Ovary (tissue), 3 donors: ENCODE results near the gene USP24.

Source experiments
- CTCF ChIP-seq, 3 donors: fragments of 450-650 bp in 2 of 3; fragments of 200-600 bp in 1 of 3; IDR thresholded peaks; one replicate each; pipeline versions ENCODE4 v1.5.1 to v1.8.0; 2016 to 2022; ENCODE audit warnings: antibody characterized with exemption in 3 of 3, mild to moderate bottlenecking in 1 of 3
- POLR2A ChIP-seq: fragments of 450-650 bp; IDR thresholded peaks from one replicate; pipeline ENCODE4 v1.6.1; 2017; ENCODE audit warnings: antibody characterized with exemption, mild to moderate bottlenecking, moderate library complexity
- donor health status: DM: no; HTN: no; CAD: no.

- no peak for TF ChIP-seq CTCF (IDR thresholded peaks at IDR 0.05)
- no peak for TF ChIP-seq POLR2A
These were observed 108.1 kb downstream of the USP24 start for GRCh38 chr1:55107101-55107500.
